Heart left ventricle (tissue), 16 donors: ENCODE results near the gene C19orf12. TPM values are rescaled to one million over a fixed set of nuclear protein-coding genes. Genes with fewer than 3 reads are reported as not detected.
"Not testable (repeated sequence)": the region's sequence is repeated elsewhere in the genome, so short reads cannot be mapped to it uniquely, and the experiment has no call there.

Source experiments
- ATAC-seq, 4 donors: fragments of 200-7000 bp; cut with Tn5 transposase; one replicate each; pipeline ENCODE4 v1.9.1; 2020 to 2022; ENCODE audit warnings: moderate library complexity in 4 of 4, mild to moderate bottlenecking in 3 of 4, moderate number of reproducible peaks in 1 of 4
- DNase-seq, 5 donors: peaks; one replicate each; pipeline ENCODE4 v3.0.0-alpha.2; 2020
- H3K27ac ChIP-seq, 12 donors: fragments of 200-600 bp; sonication (generic) in 4 of 12; one replicate each; pipeline versions ENCODE4 v1.5.0 to v1.8.0; 2016 to 2022; ENCODE audit warnings: mild to moderate bottlenecking in 2 of 12
- H3K27me3 ChIP-seq, 9 donors: fragments of 200-600 bp; sonication (generic) in 2 of 9; one replicate each; pipeline versions ENCODE4 v1.5.1 to v1.8.0; 2016 to 2022; ENCODE audit warnings: mild to moderate bottlenecking in 3 of 9
- H3K36me3 ChIP-seq, 9 donors: fragments of 200-600 bp; sonication (generic) in 2 of 9; one replicate each; pipeline versions ENCODE4 v1.5.0 to v1.8.0; 2018 to 2022; ENCODE audit warnings: mild to moderate bottlenecking in 2 of 9
- H3K4me1 ChIP-seq, 12 donors: fragments of 200-600 bp; sonication (generic) in 4 of 12; one replicate each; pipeline versions ENCODE4 v1.5.0 to v1.8.0; 2016 to 2022; ENCODE audit warnings: mild to moderate bottlenecking in 3 of 12
- H3K4me3 ChIP-seq, 12 donors: fragments of 200-600 bp; sonication (generic) in 4 of 12; one replicate each; pipeline versions ENCODE4 v1.5.0 to v1.8.0; 2017 to 2022; ENCODE audit warnings: mild to moderate bottlenecking in 9 of 12, moderate library complexity in 4 of 12
- H3K9me3 ChIP-seq, 12 donors: fragments of 200-600 bp; sonication (generic) in 4 of 12; one replicate each; pipeline versions ENCODE4 v1.5.0 to v1.8.0; 2016 to 2022; ENCODE audit warnings: mild to moderate bottlenecking in 1 of 12
- CTCF ChIP-seq, 12 donors: fragments of 200-600 bp; sonication (generic) in 4 of 12; IDR thresholded peaks; one replicate each; pipeline versions ENCODE4 v1.5.0 to v1.8.0; 2018 to 2022; ENCODE audit warnings: antibody characterized with exemption in 12 of 12, mild to moderate bottlenecking in 5 of 12
- POLR2A ChIP-seq, 2 donors: fragments of 450-650 bp; IDR thresholded peaks; one replicate each; pipeline ENCODE4 v1.6.1; 2017; ENCODE audit warnings: antibody characterized with exemption in 2 of 2, mild to moderate bottlenecking in 2 of 2, moderate library complexity in 2 of 2
- WGBS, 4 donors: extraction: QIAGEN DNeasy Blood & Tissue Kit in 2 of 4; methylation state at CpG; one replicate each; pipeline versions ENCODE4 v1.1.5 to v1.1.7; 2013 to 2018; 5-methylcytosine and 5-hydroxymethylcytosine counted together
- intact Hi-C, 10 donors: fragments of 100-400 bp; cut with DNase I; formaldehyde crosslinking; loops; one replicate each; pipeline versions ENCODE4 v1.11.1 to v1.14.2; 2022
- polyA plus RNA-seq, 2 donors: library from polyadenylated mRNA; stranded (reverse); fragments of 200-250 nt; gene quantifications; one replicate each; pipeline ENCODE4 v1.2.3, GENCODE V29; 2013
- total RNA-seq, 9 donors: library from RNA; depleted of rRNA in 2 of 9; stranded (reverse); fragments of >200 nt in 2 of 9; fragmentation: NEBNext Ultra II Directional in 3 of 9; extraction: Animal tissue kit (Norgen Biotek cat#: 25700) in 3 of 9; gene quantifications; one replicate each; pipeline versions ENCODE4 v1.1.0 to v1.2.4, GENCODE V29; 2016 to 2023
- donor health status: ischemic (EF 13 %, LVEDD 7.1; RV severe dilation, severe dysfunction).
- donor health status: healthy with polysubstance abuse.
- donor health status: DM: no; HTN: yes; CAD: no.
- donor health status: DM: no; HTN: no; CAD: no.
- donor health status: ischemic (EF 25% LVEDD 6.9; RV normal size, moderate dysfunction).
- donor health status: ischemic (EF 25% LVEDD 5.7; RV mildly dilated, moderate dysfunction).
- donor health status: healthy.
- donor health status: DM: yes; HTN: yes; CAD: no.
- donor health status: ischemic (EF 35%, LVEDD 5.7; RV mildly dilated, moderate dysfunction).
- donor health status: nonischemic (EF 11% LVEDD 7.7; RV severe dilation, severe dysfunction).
- donor health status: DM: yes; HTN: yes; CAD: no.
- donor health status: PGD.
- donor health status: ischemic (EF 29% LVEDD 5.4; RV normal size, mild dysfunction).
- donor health status: nonischemic (EF 23%, LVEDD 6.1; RV moderate dilation, normal function).

C19orf12 gene
- total and polyA plus RNA-seq, 11 donors, result 34.0 to 80.3 (median 47.1) TPM

GRCh38 chr19:29714371-29714952 lies 599 bp downstream of the C19orf12 start:
- no peaks in the 10 kb centered on the region for H3K9me3 ChIP-seq
- H3K27me3 ChIP-seq, result no peaks in the 10 kb centered on the region
- intact Hi-C loops, result loop anchor here in 5 of 10 donors (2.0 to 10.0 kb wide), 3 partner anchors 47 to 50 kb away; partner anchors contain the start of gene PLEKHF1 (in 3 of the 5)
- no peaks in the 10 kb centered on the region for H3K36me3 ChIP-seq
- DNase-seq, result peak in 1 of 5 donors; percentile 61
- 37 to 54% (median 42%) methylated on average over 11 to 15 of the region's 15 CpGs for whole genome bisulfite sequencing, 4 donors
- ATAC-seq, result peak in 3 of 4 donors; percentile 1 to 37 (median 23)
- H3K27ac ChIP-seq, result peak overlapping the region; percentile 89 to 100 (median 96)
- peak overlapping the region; percentile 68 to 100 (median 91) for H3K4me3 ChIP-seq
- TF ChIP-seq POLR2A (IDR thresholded peaks at IDR 0.05) (no peak), CTCF (IDR thresholded peaks at IDR 0.05) (no peak)
- H3K4me1 ChIP-seq, result peaks cover 0 to 48% (median 28%) of the 10 kb centered on the region in 12 donors

GRCh38 chr19:29712744-29713516 lies 2.1 kb downstream of the C19orf12 start:
- peak overlapping the region in 1 of 12 donors; percentile 93 for H3K4me3 ChIP-seq
- no peak for DNase-seq
- H3K36me3 ChIP-seq, result peaks cover 0 to 7% (median 0%) of the 10 kb centered on the region in 9 donors
- no peaks in the 10 kb centered on the region for H3K27me3 ChIP-seq
- TF ChIP-seq CTCF (IDR thresholded peaks at IDR 0.05) (no peak), POLR2A (IDR thresholded peaks at IDR 0.05) (no peak)
- peaks cover 0 to 61% (median 43%) of the 10 kb centered on the region in 12 donors for H3K4me1 ChIP-seq
- intact Hi-C loops, result loop anchor here in 3 of 10 donors (5.0 to 10.0 kb wide), 2 partner anchors 46 to 48 kb away; partner anchors contain the start of gene PLEKHF1 (in 3 of the 3)
- WGBS, 4 donors, result 69 to 74% (median 72%) methylated on average over 9 of the region's 9 CpGs
- no peak for ATAC-seq
- H3K9me3 ChIP-seq, result no peaks in the 10 kb centered on the region
- peak overlapping the region in 3 of 12 donors; percentile 34 to 94 (median 81) for H3K27ac ChIP-seq

DNA sequence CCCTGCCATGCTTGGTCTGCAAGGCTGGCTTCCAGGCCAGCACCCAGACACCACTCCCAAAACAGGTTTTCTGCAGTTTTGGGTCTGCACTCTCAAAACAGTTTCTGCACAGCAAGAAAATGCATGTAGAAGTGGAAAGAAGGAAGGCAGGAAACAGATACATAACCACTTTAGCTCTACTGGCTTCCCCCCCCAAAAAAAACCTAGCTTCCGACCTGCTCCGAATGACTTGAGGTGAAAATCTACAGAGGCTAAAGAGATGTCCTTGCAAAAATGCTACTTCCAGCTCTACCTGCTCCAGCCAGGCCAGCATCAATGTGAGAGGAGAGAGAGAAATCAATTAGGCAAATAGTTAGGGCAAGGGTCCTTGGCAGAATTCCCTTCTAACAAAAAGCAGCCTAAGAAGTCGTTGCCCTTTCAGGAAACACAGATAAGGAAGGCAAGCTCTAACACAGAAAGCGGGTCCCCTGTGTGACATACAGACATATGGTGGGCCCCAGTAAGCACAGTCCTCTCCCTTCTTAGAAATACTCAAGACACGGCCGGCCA lies 3.4 kb downstream of the C19orf12 start:
- DNase-seq, result no peak
- H3K27ac ChIP-seq, result peak overlapping the region in 1 of 12 donors; percentile 23
- no peak for ATAC-seq
- 74 to 81% (median 76%) methylated on average over 6 of the region's 6 CpGs for WGBS, 4 donors
- no peaks in the 10 kb centered on the region for H3K9me3 ChIP-seq
- no peak for TF ChIP-seq CTCF (IDR thresholded peaks at IDR 0.05)
- no peak for TF ChIP-seq POLR2A (IDR thresholded peaks at IDR 0.05)
- H3K27me3 ChIP-seq, result no peaks in the 10 kb centered on the region
- peaks cover 0 to 19% (median 10%) of the 10 kb centered on the region in 9 donors for H3K36me3 ChIP-seq
- peaks cover 0 to 62% (median 42%) of the 10 kb centered on the region in 12 donors for H3K4me1 ChIP-seq
- intact Hi-C loops, result loop anchor here in 3 of 10 donors (5.0 to 10.0 kb wide), 2 partner anchors 44 to 47 kb away; partner anchors contain the start of gene PLEKHF1 (in 3 of the 3)
- no peak overlapping the region for H3K4me3 ChIP-seq

DNA sequence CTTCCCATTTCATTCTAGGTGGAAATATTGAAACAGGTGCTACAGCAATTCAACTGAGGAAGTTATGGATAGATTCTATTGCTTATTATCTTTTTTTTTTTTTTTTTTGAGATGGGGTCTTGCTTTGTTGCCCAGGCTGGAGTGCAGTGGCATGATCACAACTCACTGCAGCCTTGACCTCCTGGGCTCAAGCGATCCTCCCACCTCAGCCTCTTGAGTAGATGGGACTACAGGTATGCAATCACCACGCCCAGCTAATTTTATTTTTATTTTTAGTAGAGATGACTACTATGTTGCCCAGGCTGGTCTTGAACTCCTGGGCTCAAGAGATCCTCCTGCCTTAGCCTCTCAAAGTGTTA lies 5.6 kb downstream of the C19orf12 start:
- Histone ChIP-seq H3K27ac (peak overlapping the region in 11 of 12 donors; percentile 10 to 81 (median 59)), H3K4me3 (peak overlapping the region in 1 of 12 donors; percentile 19), H3K36me3 (peaks cover 0 to 42% (median 28%) of the 10 kb centered on the region in 9 donors), H3K4me1 (peaks cover 0 to 58% (median 31%) of the 10 kb centered on the region in 12 donors)
- 91 to 95% (median 93%) methylated on average over 2 of the region's 2 CpGs for WGBS, 4 donors
- H3K9me3 ChIP-seq, H3K27me3 ChIP-seq, ATAC-seq, DNase-seq, intact Hi-C loops: not testable (repeated sequence)
